Right lobe of liver (tissue), 4 donors: ENCODE data around the gene LRRC28.

Experiments used
- POLR2A ChIP-seq: fragments of 450-650 bp; IDR thresholded peaks from one replicate; pipeline ENCODE4 v1.6.1; 2017; ENCODE audit warnings: antibody characterized with exemption, mild to moderate bottlenecking
- TF ChIP-seq, protein P1 (sequence below), 4 donors: fragments of 200-600 bp in 3 of 4; fragments of 450-650 bp in 1 of 4; IDR thresholded peaks; one replicate each; pipeline versions ENCODE4 v1.5.1 to v1.8.0; 2016 to 2022; ENCODE audit warnings: antibody characterized with exemption in 4 of 4, mild to moderate bottlenecking in 2 of 4
- donor health status: DM: no; HTN: no; CAD: no.
- donor health status: DM: no; HTN: no; CAD: no.
- donor health status: DM: no; HTN: yes; CAD: no.

DNA sequence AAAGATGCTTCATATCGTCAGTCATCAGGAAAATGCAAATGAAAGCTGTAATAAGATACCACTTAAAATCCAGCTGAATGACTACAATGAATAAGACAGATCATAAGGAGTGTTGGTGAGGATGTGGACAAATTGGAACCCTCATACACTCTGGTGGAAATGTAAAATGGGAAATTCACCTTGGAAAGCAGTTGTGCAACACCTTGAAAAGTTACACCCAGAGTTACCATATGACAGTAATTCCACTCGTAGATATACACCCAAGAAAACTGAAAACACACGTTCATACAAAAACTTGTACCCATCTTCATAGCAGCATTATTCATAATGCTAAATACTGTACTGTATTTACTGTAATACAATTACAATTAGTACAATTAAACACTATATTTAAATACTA is 4.2 kb upstream of the LRRC28 start:
- TF ChIP-seq, protein P1, sequence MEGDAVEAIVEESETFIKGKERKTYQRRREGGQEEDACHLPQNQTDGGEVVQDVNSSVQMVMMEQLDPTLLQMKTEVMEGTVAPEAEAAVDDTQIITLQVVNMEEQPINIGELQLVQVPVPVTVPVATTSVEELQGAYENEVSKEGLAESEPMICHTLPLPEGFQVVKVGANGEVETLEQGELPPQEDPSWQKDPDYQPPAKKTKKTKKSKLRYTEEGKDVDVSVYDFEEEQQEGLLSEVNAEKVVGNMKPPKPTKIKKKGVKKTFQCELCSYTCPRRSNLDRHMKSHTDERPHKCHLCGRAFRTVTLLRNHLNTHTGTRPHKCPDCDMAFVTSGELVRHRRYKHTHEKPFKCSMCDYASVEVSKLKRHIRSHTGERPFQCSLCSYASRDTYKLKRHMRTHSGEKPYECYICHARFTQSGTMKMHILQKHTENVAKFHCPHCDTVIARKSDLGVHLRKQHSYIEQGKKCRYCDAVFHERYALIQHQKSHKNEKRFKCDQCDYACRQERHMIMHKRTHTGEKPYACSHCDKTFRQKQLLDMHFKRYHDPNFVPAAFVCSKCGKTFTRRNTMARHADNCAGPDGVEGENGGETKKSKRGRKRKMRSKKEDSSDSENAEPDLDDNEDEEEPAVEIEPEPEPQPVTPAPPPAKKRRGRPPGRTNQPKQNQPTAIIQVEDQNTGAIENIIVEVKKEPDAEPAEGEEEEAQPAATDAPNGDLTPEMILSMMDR (IDR thresholded peaks at IDR 0.05) = no peak
- no peak for TF ChIP-seq POLR2A
